GM21528 (cell line): ENCODE results near the gene SCN8A.

Experiments
- ATAC-seq: cut with Tn5 transposase; IDR thresholded peaks from one replicate; pipeline ENCODE4 v1.9.1; 2021; ENCODE audit warnings: mild to moderate bottlenecking, moderate library complexity; ENCODE audit not compliant: unreplicated experiment, low FRiP score

Gene SCN8A

GRCh38 chr12:51663390-51663789, 72.4 kb downstream of the SCN8A start:
- no peak for ATAC-seq

- ATAC-seq: no peak
These were observed 75.7 kb downstream of the SCN8A start for GRCh38 chr12:51666696-51667095.

- ATAC-seq: no peak
These were observed 76.2 kb downstream of the SCN8A start for GRCh38 chr12:51667269-51667668.

DNA sequence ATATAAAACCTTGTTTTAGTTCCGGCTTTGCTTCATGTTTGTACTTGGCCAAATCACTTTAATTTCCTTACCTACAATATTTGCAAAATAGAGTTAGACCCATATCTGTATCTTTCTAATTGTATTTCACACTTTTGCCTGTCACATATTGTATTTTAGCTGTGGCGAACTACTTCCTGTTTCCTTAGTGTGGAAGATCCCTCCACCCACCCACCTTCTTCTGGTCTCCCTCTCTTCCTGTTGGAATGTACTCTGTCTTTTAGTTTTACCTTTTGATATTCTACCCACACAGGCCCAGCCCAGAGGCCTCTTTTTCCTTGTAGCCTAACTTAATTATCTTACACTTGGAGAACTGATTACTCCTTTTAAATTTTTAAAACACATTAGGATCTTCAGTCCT, 78.2 kb downstream of the SCN8A start:
- no peak for ATAC-seq

- no peak for ATAC-seq
These were observed 79.0 kb downstream of the SCN8A start for GRCh38 chr12:51669996-51670395.

- ATAC-seq: no peak
These were observed 81.3 kb downstream of the SCN8A start for GRCh38 chr12:51672334-51672733.

GRCh38 chr12:51675071-51675803, 84.2 kb downstream of the SCN8A start:
- no peak for ATAC-seq

- no peak for ATAC-seq
These were observed 85.8 kb downstream of the SCN8A start for GRCh38 chr12:51676875-51677274.

GRCh38 chr12:51677284-51677968, 86.4 kb downstream of the SCN8A start:
- ATAC-seq: no peak

- ATAC-seq: no peak
These were observed 87.2 kb downstream of the SCN8A start for GRCh38 chr12:51678086-51678724.

DNA sequence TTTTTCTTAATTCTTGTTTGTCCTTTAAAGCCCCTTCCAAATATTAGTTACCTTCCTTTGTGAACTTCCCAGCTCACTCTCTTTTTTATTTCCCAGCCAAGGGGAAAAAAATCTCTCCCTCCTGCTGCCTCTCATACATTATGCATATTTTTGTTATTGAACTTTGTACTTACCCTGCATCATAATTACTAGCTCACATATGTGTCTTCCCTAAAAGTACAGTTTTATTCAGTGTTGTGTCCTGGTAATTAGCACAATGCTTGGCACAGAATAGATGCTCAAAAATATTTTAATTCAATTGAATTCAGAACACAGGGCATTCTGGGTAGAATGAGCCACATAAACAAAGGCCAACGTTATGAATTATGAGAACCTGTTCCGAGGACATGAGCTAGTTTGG, 91.9 kb downstream of the SCN8A start:
- ATAC-seq: no peak

GRCh38 chr12:51683763-51684357, 92.8 kb downstream of the SCN8A start:
- no peak for ATAC-seq

DNA sequence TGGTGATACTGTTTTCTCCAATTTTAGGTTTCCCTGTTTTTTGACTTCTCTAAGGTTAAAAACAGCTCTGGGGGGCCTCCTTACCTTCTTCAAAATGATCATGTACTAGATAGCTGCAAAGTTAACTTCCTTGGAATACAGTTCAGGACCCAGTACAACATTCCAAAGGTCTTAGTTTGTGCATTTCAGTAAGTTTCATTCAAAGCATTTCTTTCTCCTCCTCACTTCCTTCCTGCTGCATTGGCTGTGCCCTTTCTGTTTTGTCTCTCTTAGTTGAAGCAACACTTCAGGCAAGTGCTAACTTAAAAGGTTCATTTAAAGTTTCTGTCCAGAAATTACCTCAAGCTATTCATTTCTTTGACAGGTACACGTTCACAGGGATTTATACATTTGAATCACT, 95.7 kb downstream of the SCN8A start:
- no peak for ATAC-seq

GRCh38 chr12:51687177-51687576, 96.1 kb downstream of the SCN8A start:
- ATAC-seq: no peak

DNA sequence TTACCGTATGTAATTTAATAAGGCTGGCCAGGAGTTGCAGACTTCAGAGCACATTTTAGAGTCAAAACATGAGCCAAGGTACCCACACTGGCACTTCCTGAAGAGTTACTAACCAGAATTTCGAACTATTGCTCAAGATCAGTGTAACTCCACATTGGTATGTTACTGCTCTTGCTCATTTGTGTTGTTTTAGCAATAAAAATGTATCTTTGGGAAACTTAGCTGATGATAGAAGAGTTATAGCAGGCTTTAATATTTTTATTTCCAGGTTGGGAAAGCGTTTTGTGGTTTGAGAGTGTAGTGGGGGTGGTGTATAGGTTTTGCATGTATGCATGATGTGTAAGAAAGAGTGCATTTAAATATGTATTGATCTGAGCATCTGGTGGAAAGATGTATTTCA, 96.6 kb downstream of the SCN8A start:
- no peak for ATAC-seq

DNA sequence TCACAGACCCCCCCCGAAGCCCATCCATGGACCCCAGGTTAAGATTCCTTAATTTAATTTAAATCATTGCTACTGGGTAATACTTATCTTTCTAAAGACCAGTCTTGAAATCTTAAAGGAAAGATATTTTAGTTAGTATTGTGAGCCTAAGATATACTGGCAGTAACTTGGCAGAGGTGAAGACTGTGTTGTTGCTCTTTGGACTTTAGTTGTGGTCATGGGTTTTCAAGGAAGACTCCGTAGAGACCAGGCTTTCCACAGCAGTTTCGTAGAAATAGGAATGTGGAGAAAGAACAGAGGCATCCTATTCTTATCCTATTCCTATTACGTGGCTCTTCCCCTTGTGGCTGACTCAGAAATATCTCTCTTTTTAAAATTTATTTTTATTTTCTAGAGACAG, 99.0 kb downstream of the SCN8A start:
- no peak for ATAC-seq

- ATAC-seq: no peak
These were observed 101.0 kb downstream of the SCN8A start for GRCh38 chr12:51692016-51692415.

GRCh38 chr12:51693569-51693968, 102.5 kb downstream of the SCN8A start:
- ATAC-seq: no peak

DNA sequence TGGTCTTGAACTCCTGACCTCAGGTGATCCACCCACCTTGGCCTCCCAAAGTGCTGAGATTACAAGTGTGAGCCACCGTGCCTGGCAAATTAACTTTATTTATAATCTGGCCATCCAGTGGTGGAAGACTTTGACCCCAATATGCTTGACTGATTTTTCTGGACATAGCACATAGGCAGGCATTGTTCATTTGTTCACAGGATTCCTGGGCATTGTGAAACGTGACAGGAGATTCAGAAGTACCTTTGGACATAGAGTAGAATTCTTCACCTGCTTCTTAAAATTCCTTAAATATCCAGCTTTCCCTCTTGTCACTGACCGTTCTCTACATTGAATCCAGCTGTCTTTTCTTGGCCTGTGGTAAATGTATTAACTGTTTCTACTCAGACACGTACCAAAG, 103.1 kb downstream of the SCN8A start:
- ATAC-seq: no peak

DNA sequence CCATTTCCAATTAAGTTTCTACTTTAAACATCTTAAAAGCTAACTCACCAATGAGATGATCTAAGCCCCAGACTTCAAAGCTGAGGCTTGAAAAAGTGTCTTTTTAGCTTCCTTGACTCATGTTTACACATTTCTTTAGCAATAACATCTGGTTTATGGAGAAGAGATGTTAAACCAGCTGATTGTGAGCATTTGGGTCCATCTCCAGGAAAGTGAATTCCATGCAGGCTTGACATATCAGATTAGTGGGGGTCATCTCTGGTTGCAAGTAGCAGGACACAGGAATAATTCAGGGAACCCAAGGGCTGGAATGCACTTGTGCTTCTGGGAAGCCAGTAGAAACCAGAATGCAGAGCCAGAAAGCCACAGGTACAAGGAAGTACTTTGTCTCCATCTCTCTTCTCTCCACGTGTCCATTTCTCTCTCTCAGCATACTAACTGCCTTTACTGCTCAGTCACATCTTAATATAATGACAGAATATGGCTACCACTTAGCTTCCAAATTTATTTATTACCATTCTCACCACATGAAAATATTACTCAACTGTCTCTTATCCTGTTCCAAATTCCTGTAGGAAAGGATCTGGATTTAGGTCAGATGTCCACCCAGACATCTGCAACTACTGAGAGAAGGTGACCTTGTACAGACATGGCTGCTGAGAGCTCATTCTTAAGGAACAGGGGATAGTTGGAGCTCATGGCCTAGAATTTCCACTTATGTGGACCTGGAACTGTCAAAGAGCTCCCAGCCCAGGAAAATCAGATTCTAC, 104.4 kb downstream of the SCN8A start:
- no peak for ATAC-seq

DNA sequence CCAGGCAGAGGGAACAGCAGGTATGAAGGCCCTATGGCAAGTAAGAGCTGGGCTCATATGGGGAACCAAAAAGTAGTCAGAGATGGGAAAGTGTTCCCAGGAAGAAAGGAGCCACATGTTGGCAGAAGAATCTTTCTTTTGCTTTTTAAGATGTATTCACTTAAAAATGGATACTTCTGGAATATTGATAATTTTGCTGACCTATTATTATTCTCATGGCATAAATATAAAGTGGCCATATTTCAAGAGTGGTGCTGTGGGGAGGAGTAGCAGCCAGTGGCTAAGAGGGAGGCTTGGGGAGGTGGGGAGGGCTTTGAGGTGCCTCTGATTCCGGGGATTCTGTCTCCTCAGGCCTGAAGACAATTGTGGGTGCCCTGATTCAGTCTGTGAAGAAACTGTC, 108.2 kb downstream of the SCN8A start:
- no peak for ATAC-seq
